Prostate gland (tissue), 2 donors: Measurements from ENCODE around the gene MYO1G. TPM values are rescaled to one million over a fixed set of nuclear protein-coding genes. Genes with fewer than 3 reads are reported as not detected.

Experiments used
- DNase-seq: peaks from one replicate; pipeline ENCODE4 v3.0.0-alpha.2; 2019; ENCODE audit warnings: low spot score
- H3K27ac ChIP-seq, 2 donors: fragments of 200-600 bp; sonication (generic); 2 replicates each; pipeline ENCODE4 v1.5.1; 2017 to 2019
- H3K27me3 ChIP-seq: fragments of 200-600 bp; sonication (generic); replicated peaks from 2 replicates; pipeline ENCODE4 v1.5.1; 2019; ENCODE audit not compliant: insufficient read depth
- H3K36me3 ChIP-seq, 2 donors: fragments of 200-600 bp; sonication (generic); 1 replicate in 1 of 2; 2 replicates in 1 of 2; pipeline versions ENCODE4 v1.5.1 to v1.8.1; 2017 to 2019
- H3K4me1 ChIP-seq: fragments of 200-600 bp; sonication (generic); replicated peaks from 2 replicates; pipeline ENCODE4 v1.5.1; 2019
- H3K4me3 ChIP-seq, 2 donors: fragments of 200-600 bp; sonication (generic); 2 replicates each; pipeline ENCODE4 v1.5.1; 2017 to 2019
- H3K9me3 ChIP-seq: fragments of 200-600 bp; sonication (generic); 2 replicates; pipeline ENCODE4 v1.5.1; 2017
- CTCF ChIP-seq, 4 experiments: fragments of 200-600 bp in 2 of 4; fragments of 450-650 bp in 2 of 4; sonication (generic) in 2 of 4; IDR thresholded peaks; 1 replicate in 3 of 4; 2 replicates in 1 of 4; pipeline ENCODE4 v1.5.1; 2016 to 2019; ENCODE audit warnings: antibody characterized with exemption in 4 of 4, mild to moderate bottlenecking in 2 of 4, moderate library complexity in 2 of 4
- POLR2A ChIP-seq: fragments of 450-650 bp; IDR thresholded peaks from one replicate; pipeline ENCODE4 v1.6.1; 2016; ENCODE audit warnings: antibody characterized with exemption, mild to moderate bottlenecking
- POLR2AphosphoS5 ChIP-seq: sonication (generic); formaldehyde crosslinking; IDR thresholded peaks from one replicate; pipeline ENCODE4 v1.6.1; 2017; ENCODE audit warnings: antibody characterized with exemption
- WGBS: methylation state at CpG from one replicate; pipeline ENCODE4 v1.1.5; 2018; 5-methylcytosine and 5-hydroxymethylcytosine counted together
- intact Hi-C: fragments of 100-400 bp; cut with DNase I; formaldehyde crosslinking; loops from one replicate; pipeline ENCODE4 v1.14.2; 2022
- total RNA-seq, 2 donors: library from RNA; depleted of rRNA; stranded (reverse); fragments of >200 nt; gene quantifications; one replicate each; pipeline ENCODE4 v1.1.0, GENCODE V29; 2016

The MYO1G gene
- total RNA-seq, 2 donors from 2014 or later: 1.9 to 2.7 TPM

- DNase-seq: no peak
- H3K27ac ChIP-seq: no peak overlapping the region
- no peaks in the 10 kb centered on the region for H3K27me3 ChIP-seq
- H3K9me3 ChIP-seq: no peaks in the 10 kb centered on the region
- H3K4me3 ChIP-seq: no peak overlapping the region
- 88% methylated on average over 4 of the region's 4 CpGs for WGBS
- TF ChIP-seq POLR2AphosphoS5 (no peak), POLR2A (no peak), CTCF (IDR thresholded peaks at IDR 0.05) (no peak)
- no peaks in the 10 kb centered on the region for H3K4me1 ChIP-seq
- intact Hi-C loops: no loop called here
- no peaks in the 10 kb centered on the region for H3K36me3 ChIP-seq
Observed at GRCh38 chr7:44960011-44960580, 18.7 kb downstream of the MYO1G start.

- TF ChIP-seq CTCF (IDR thresholded peaks at IDR 0.05) (no peak), POLR2AphosphoS5 (no peak), POLR2A (no peak)
- intact Hi-C loops: no loop called here
- WGBS: 57% methylated on average over 6 of the region's 8 CpGs
- H3K9me3 ChIP-seq: no peaks in the 10 kb centered on the region
- no peak overlapping the region for H3K4me3 ChIP-seq
- H3K27ac ChIP-seq: no peak overlapping the region
- H3K4me1 ChIP-seq: no peaks in the 10 kb centered on the region
- H3K27me3 ChIP-seq: no peaks in the 10 kb centered on the region
- no peak for DNase-seq
- no peaks in the 10 kb centered on the region for H3K36me3 ChIP-seq
Observed at GRCh38 chr7:44959433-44959951, 19.3 kb downstream of the MYO1G start.

GRCh38 chr7:44958645-44959344, 20.0 kb downstream of the MYO1G start:
- H3K36me3 ChIP-seq: no peaks in the 10 kb centered on the region
- H3K27me3 ChIP-seq: no peaks in the 10 kb centered on the region
- TF ChIP-seq POLR2AphosphoS5: no peak
- no peak for TF ChIP-seq POLR2A
- TF ChIP-seq CTCF (IDR thresholded peaks at IDR 0.05): no peak
- no peak overlapping the region for H3K27ac ChIP-seq
- WGBS: 76% methylated on average over 8 of the region's 8 CpGs
- no peak for DNase-seq
- no peaks in the 10 kb centered on the region for H3K9me3 ChIP-seq
- no peak overlapping the region for H3K4me3 ChIP-seq
- intact Hi-C loops: no loop called here
- H3K4me1 ChIP-seq: no peaks in the 10 kb centered on the region

- Histone ChIP-seq H3K9me3 (no peaks in the 10 kb centered on the region), H3K27me3 (no peaks in the 10 kb centered on the region), H3K4me3 (no peak overlapping the region), H3K27ac (no peak overlapping the region), H3K36me3 (no peaks in the 10 kb centered on the region), H3K4me1 (no peaks in the 10 kb centered on the region)
- intact Hi-C loops: no loop called here
- TF ChIP-seq CTCF (IDR thresholded peaks at IDR 0.05): no peak
- TF ChIP-seq POLR2AphosphoS5: no peak
- no peak for TF ChIP-seq POLR2A
- no peak for DNase-seq
- WGBS: 85% methylated on average over 10 of the region's 10 CpGs
Observed at GRCh38 chr7:44956157-44956766, 22.6 kb downstream of the MYO1G start.
